HCT116 (cell line): ENCODE results near the gene NOX3. TPM values are rescaled to one million over a fixed set of nuclear protein-coding genes. Genes with fewer than 3 reads are reported as not detected.

Source experiments
- ATAC-seq: fragments of 200-7000 bp; cut with Tn5 transposase; 2 replicates; pipeline ENCODE4 v1.9.1; 2020; ENCODE audit warnings: mild to moderate bottlenecking, moderate library complexity
- BruUV-seq: library from RNA; stranded (reverse); fragments of 400-500 nt; replicated peaks from 2 replicates; lab custom pipeline; 2021; lab: Mats Ljungman, UMichigan
- CTCF ChIA-PET: fragments of 300-600 bp; sonication (Branson Sonifier 250); formaldehyde crosslinking; loops from one replicate; lab custom pipeline; 2021; ENCODE audit warnings: antibody characterized with exemption; lab: Charles Lee
- POLR2A ChIA-PET: fragments of 300-600, 350-600 bp; sonication (Branson Sonifier 250); formaldehyde crosslinking; loops from one replicate; lab custom pipeline; 2021; ENCODE audit warnings: antibody characterized with exemption; lab: Charles Lee
- RAD21 ChIA-PET, 2 experiments: fragments of 300-600 bp; sonication (Branson Sonifier 250); formaldehyde crosslinking; loops; one replicate each; lab custom pipeline; 2023; ENCODE audit warnings: low total read pairs in 2 of 2; ENCODE audit not compliant: uncharacterized antibody in 2 of 2, unreplicated experiment in 2 of 2, low non-redundant PET in 1 of 2; lab: Charles Lee
- DNase-seq: peaks from one replicate; pipeline ENCODE4 v3.0.0-alpha.2; 2010; ENCODE audit warnings: low read depth, low spot score
- H2AFZ ChIP-seq: fragments of 200-600 bp; shearing (Covaris generic), sonication (generic); 2 replicates; pipeline ENCODE4 v1.6.1; 2017; ENCODE audit warnings: low read depth, mixed run types, mixed read lengths, antibody characterized with exemption, low read length; ENCODE audit not compliant: poor library complexity, severe bottlenecking
- H3K27ac ChIP-seq: 2 replicates; pipeline ENCODE4 v1.5.1; 2012; ENCODE audit warnings: low read depth, low read length
- H3K27me3 ChIP-seq: fragments of 200-600 bp; sonication (generic); 2 replicates; pipeline ENCODE4 v1.6.1; 2016; ENCODE audit warnings: mixed run types, low read length, mixed read lengths; ENCODE audit not compliant: insufficient read depth
- H3K36me3 ChIP-seq, 2 experiments: fragments of 200-500 bp in 1 of 2; fragments of 200-600 bp in 1 of 2; sonication (Bioruptor generic) in 1 of 2; sonication (generic) in 1 of 2; 2 replicates each; pipeline versions ENCODE4 v1.5.1 to v1.6.1; 2014 to 2016; ENCODE audit warnings: low read length in 2 of 2, inconsistent platforms in 1 of 2, mixed read lengths in 1 of 2, mixed run types in 1 of 2; ENCODE audit not compliant: insufficient read depth in 2 of 2, control insufficient read depth in 1 of 2
- H3K4me1 ChIP-seq, 2 experiments: fragments of 200-600 bp in 1 of 2; sonication (generic) in 1 of 2; 2 replicates each; pipeline versions ENCODE4 v1.5.1 to v1.6.1; 2012 to 2017; ENCODE audit warnings: low read length in 2 of 2, inconsistent platforms in 1 of 2, mild to moderate bottlenecking in 1 of 2, mixed read lengths in 1 of 2, mixed run types in 1 of 2, moderate library complexity in 1 of 2; ENCODE audit not compliant: insufficient read depth in 2 of 2, control insufficient read depth in 1 of 2
- H3K4me2 ChIP-seq: fragments of 200-600 bp; sonication (generic); 2 replicates; pipeline ENCODE4 v1.6.1; 2017; ENCODE audit warnings: mixed run types, low read length, mixed read lengths
- H3K4me3 ChIP-seq, 2 experiments: fragments of 200-600 bp in 1 of 2; sonication (generic) in 1 of 2; replicated peaks in 1 of 2; 2 replicates each; pipeline ENCODE4 v1.5.1; 2011 to 2016; ENCODE audit warnings: low read length in 2 of 2, control low read depth in 1 of 2, low read depth in 1 of 2, mild to moderate bottlenecking in 1 of 2, mixed read lengths in 1 of 2, mixed run types in 1 of 2
- H3K79me2 ChIP-seq: fragments of 200-600 bp; sonication (generic); 2 replicates; pipeline ENCODE4 v1.6.1; 2017; ENCODE audit warnings: mild to moderate bottlenecking, mixed run types, low read length, moderate library complexity, mixed read lengths; ENCODE audit not compliant: insufficient read depth
- H3K9ac ChIP-seq: fragments of 200-600 bp; sonication (generic); 2 replicates; pipeline ENCODE4 v1.6.1; 2016; ENCODE audit warnings: low read length, mixed read lengths
- H3K9me2 ChIP-seq: fragments of 200-600 bp; sonication (generic), shearing (Covaris generic); 2 replicates; pipeline ENCODE4 v1.6.1; 2017; ENCODE audit warnings: mixed run types, mild to moderate bottlenecking, moderate library complexity; ENCODE audit not compliant: insufficient read depth
- H3K9me3 ChIP-seq, 2 experiments: fragments of 200-500 bp in 1 of 2; fragments of 200-600 bp in 1 of 2; sonication (Bioruptor generic) in 1 of 2; sonication (generic) in 1 of 2; 2 replicates each; pipeline ENCODE4 v1.6.1; 2014 to 2017; ENCODE audit warnings: low read length in 2 of 2, mixed read lengths in 2 of 2, inconsistent platforms in 1 of 2, low read depth in 1 of 2, mild to moderate bottlenecking in 1 of 2, mixed run types in 1 of 2, moderate library complexity in 1 of 2; ENCODE audit not compliant: control insufficient read depth in 1 of 2, insufficient read depth in 1 of 2
- H4K20me1 ChIP-seq: fragments of 200-600 bp; sonication (generic), shearing (Covaris generic); 2 replicates; pipeline ENCODE4 v1.6.1; 2017; ENCODE audit warnings: mixed run types, mild to moderate bottlenecking, moderate library complexity; ENCODE audit not compliant: insufficient read depth
- CBX3 ChIP-seq: IDR thresholded peaks from 2 replicates; pipeline ENCODE4 v1.6.1; 2012; ENCODE audit warnings: low read depth
- REST ChIP-seq: IDR thresholded peaks from 2 replicates; pipeline ENCODE4 v1.6.1; 2012; ENCODE audit warnings: low read depth
- intact Hi-C: fragments of 100-400 bp; cut with micrococcal nuclease; formaldehyde crosslinking; loops from 2 replicates; pipeline ENCODE4 v1.10.0; 2022
- total RNA-seq: library from RNA; stranded (reverse); gene quantifications from one replicate; pipeline ENCODE4 v1.2.1, GENCODE V29; 2021; ENCODE audit not compliant: unreplicated experiment
- TF ChIP-seq, protein P1 (sequence below), 3 experiments: fragments of 200-600 bp in 1 of 3; sonication (generic) in 1 of 3; IDR thresholded peaks in 2 of 3; conservative IDR thresholded peaks in 1 of 3; 2 replicates each; pipeline ENCODE4 v1.5.1; 2012 to 2017; ENCODE audit warnings: low read depth in 2 of 3, low read length in 2 of 3, antibody characterized with exemption in 1 of 3, borderline replicate concordance in 1 of 3, control low read depth in 1 of 3, mild to moderate bottlenecking in 1 of 3, mixed read lengths in 1 of 3, mixed run types in 1 of 3, moderate library complexity in 1 of 3; ENCODE audit not compliant: insufficient read depth in 1 of 3
- TF ChIP-seq, protein P2 (sequence below): IDR thresholded peaks from 2 replicates; pipeline ENCODE4 v1.6.1; 2012

Gene NOX3
- total RNA-seq, 1 experiment from 2014 or later: not detected

DNA sequence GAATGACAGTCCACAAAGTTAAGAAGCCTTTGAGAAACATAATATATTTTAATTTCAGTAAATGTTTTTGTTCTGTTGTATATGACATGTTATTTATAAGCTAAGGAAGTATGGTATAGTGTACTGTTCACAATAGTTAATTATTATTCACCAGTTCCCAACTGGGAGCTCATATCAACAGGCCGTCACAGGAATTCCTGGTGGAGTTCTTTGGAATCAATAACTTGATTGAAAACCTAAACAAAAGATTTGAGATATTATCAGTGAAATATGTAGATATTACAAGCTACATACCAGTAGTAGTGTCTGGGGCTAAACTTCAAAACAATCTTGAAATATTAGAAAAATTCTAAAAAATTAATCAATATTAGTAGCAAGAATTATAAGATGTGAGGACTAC lies 60.3 kb downstream of the NOX3 start:
- CTCF ChIA-PET: no interaction called here
- H3K27me3 ChIP-seq: no peaks in the 10 kb centered on the region; the same call in 1 of the 2 replicates
- POLR2A ChIA-PET: no interaction called here
- H3K36me3 ChIP-seq: no peaks in the 10 kb centered on the region
- no peaks in the 10 kb centered on the region for H3K9me2 ChIP-seq
- no peaks in the 10 kb centered on the region for H3K4me1 ChIP-seq
- H3K9me3 ChIP-seq: no peaks in the 10 kb centered on the region
- no peak overlapping the region for H3K4me2 ChIP-seq
- no peak overlapping the region for H3K27ac ChIP-seq
- ATAC-seq: no peak
- DNase-seq: no peak
- intact Hi-C loops: no loop called here
- no peak overlapping the region for H2AFZ ChIP-seq
- no peaks in the 10 kb centered on the region for H4K20me1 ChIP-seq
- no peak overlapping the region for H3K4me3 ChIP-seq
- H3K9ac ChIP-seq: no peak overlapping the region
- no peak for TF ChIP-seq REST
- TF ChIP-seq, protein P1, sequence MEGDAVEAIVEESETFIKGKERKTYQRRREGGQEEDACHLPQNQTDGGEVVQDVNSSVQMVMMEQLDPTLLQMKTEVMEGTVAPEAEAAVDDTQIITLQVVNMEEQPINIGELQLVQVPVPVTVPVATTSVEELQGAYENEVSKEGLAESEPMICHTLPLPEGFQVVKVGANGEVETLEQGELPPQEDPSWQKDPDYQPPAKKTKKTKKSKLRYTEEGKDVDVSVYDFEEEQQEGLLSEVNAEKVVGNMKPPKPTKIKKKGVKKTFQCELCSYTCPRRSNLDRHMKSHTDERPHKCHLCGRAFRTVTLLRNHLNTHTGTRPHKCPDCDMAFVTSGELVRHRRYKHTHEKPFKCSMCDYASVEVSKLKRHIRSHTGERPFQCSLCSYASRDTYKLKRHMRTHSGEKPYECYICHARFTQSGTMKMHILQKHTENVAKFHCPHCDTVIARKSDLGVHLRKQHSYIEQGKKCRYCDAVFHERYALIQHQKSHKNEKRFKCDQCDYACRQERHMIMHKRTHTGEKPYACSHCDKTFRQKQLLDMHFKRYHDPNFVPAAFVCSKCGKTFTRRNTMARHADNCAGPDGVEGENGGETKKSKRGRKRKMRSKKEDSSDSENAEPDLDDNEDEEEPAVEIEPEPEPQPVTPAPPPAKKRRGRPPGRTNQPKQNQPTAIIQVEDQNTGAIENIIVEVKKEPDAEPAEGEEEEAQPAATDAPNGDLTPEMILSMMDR (IDR thresholded peaks at IDR 0.05 in 2 of 3, conservative IDR thresholded peaks at IDR 0.05 in 1 of 3; ENCODE audit: borderline replicate concordance in 1 of 3, insufficient read depth in 1 of 3, low read depth in 2 of 3, low read length in 2 of 3): no peak
- TF ChIP-seq CBX3: no peak
- TF ChIP-seq, protein P2, sequence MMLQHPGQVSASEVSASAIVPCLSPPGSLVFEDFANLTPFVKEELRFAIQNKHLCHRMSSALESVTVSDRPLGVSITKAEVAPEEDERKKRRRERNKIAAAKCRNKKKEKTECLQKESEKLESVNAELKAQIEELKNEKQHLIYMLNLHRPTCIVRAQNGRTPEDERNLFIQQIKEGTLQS: no peak
- no TSS peak for BruUV-seq
- RAD21 ChIA-PET: no interaction called here
- no peaks in the 10 kb centered on the region for H3K79me2 ChIP-seq
